Measurements from ENCODE around the gene POLD4. TPM values are rescaled to one million over a fixed set of nuclear protein-coding genes. Genes with fewer than 3 reads are reported as not detected.

Gene POLD4
- total RNA-seq, 2 experiments from 2014 or later: 62.0 to 67.4 TPM

- peak overlapping the region; percentile 70 for H3K4me3 Mint-ChIP-seq
Measured at GRCh38 chr11:67303835-67304411, 49.4 kb downstream of the POLD4 start.

GRCh38 chr11:67303132-67303834 is 50.1 kb downstream of the POLD4 start, which contains the start of gene SSH3:
Gene SSH3, plus strand, starts transcription at chr11:67303530. Its CDS starts 96 bp downstream, at chr11:67303626.
- H3K27me3 Mint-ChIP-seq: no peaks in the 10 kb centered on the region
- H3K36me3 Mint-ChIP-seq: peaks cover 17% of the 10 kb centered on the region
- H3K4me1 Mint-ChIP-seq (ENCODE audit: low read depth): peaks cover 13% of the 10 kb centered on the region
- H3K9me3 Mint-ChIP-seq: no peaks in the 10 kb centered on the region
- ChIA-PET POLR2A (interaction anchor here (0.5 to 2.2 kb wide), 8 partner anchors 10 to 169 kb away, joined by 3 to 13 read pairs (median 6); partner anchors contain the start of gene ANKRD13D), CTCF (interaction anchor here (1.0 to 3.1 kb wide), 6 partner anchors 14 to 79 kb away, joined by 3 to 15 read pairs (median 4); partner anchors contain the start of gene ANKRD13D)
- H3K27ac Mint-ChIP-seq: no peak within 1 kb of the TSS
- intact Hi-C loops (cut with micrococcal nuclease): no loop called here
- peak; percentile 62 for DNase-seq
- H3K4me3 Mint-ChIP-seq: peak within 1 kb of the TSS; percentile 70

More at GRCh38 chr11:67303835-67304411, 49.4 kb downstream of the POLD4 start:
- H3K9me3 Mint-ChIP-seq: no peaks in the 10 kb centered on the region
- H3K27me3 Mint-ChIP-seq: no peaks in the 10 kb centered on the region
- peak; percentile 53 for DNase-seq
- intact Hi-C loops (cut with micrococcal nuclease): no loop called here
- peaks cover 8% of the 10 kb centered on the region for H3K4me1 Mint-ChIP-seq (ENCODE audit: low read depth)
- peaks cover 12% of the 10 kb centered on the region for H3K36me3 Mint-ChIP-seq
- POLR2A ChIA-PET: interaction anchor here (1.6 to 2.2 kb wide), 3 partner anchors 14 to 35 kb away, joined by 5 to 8 read pairs (median 6); partner anchors contain the start of gene ANKRD13D
- CTCF ChIA-PET: interaction anchor here (1.1 to 3.1 kb wide), 5 partner anchors 12 to 78 kb away, joined by 3 to 15 read pairs (median 5); no protein-coding TSS in a partner anchor
- no peak overlapping the region for H3K27ac Mint-ChIP-seq

- POLR2A ChIA-PET: interaction anchor here (0.5 to 2.2 kb wide), 8 partner anchors 9 to 169 kb away, joined by 3 to 13 read pairs (median 6); partner anchors contain the start of gene ANKRD13D
- no peaks in the 10 kb centered on the region for H3K27me3 Mint-ChIP-seq
- peaks cover 14% of the 10 kb centered on the region for H3K4me1 Mint-ChIP-seq (ENCODE audit: low read depth)
- DNase-seq: no peak
- intact Hi-C loops (cut with micrococcal nuclease): no loop called here
- H3K4me3 Mint-ChIP-seq: peak overlapping the region; percentile 39
- no peak overlapping the region for H3K27ac Mint-ChIP-seq
- H3K9me3 Mint-ChIP-seq: no peaks in the 10 kb centered on the region
- peaks cover 22% of the 10 kb centered on the region for H3K36me3 Mint-ChIP-seq
- CTCF ChIA-PET: interaction anchor here (1.0 to 3.1 kb wide), 5 partner anchors 14 to 40 kb away, joined by 3 to 15 read pairs (median 4); partner anchors contain the start of gene ANKRD13D
Measured at GRCh38 chr11:67302571-67303131, 50.7 kb downstream of the POLD4 start.

GRCh38 chr11:67301951-67302516 is 51.3 kb downstream of the POLD4 start:
- intact Hi-C loops (cut with micrococcal nuclease): no loop called here
- Mint-ChIP-seq H3K4me1 (ENCODE audit: low read depth) (peaks cover 14% of the 10 kb centered on the region), H3K27me3 (no peaks in the 10 kb centered on the region), H3K4me3 (peak overlapping the region; percentile 39), H3K9me3 (peaks cover under 1% of the 10 kb centered on the region), H3K36me3 (peaks cover 24% of the 10 kb centered on the region), H3K27ac (no peak overlapping the region)
- DNase-seq: peak; percentile 9
- POLR2A ChIA-PET: interaction anchor here (1.0 to 2.2 kb wide), 5 partner anchors 8 to 48 kb away, joined by 3 to 13 read pairs (median 6); partner anchors contain the start of gene ANKRD13D
- CTCF ChIA-PET: interaction anchor here (1.3 to 3.1 kb wide), 2 partner anchors 30 to 39 kb away, joined by 3 to 15 read pairs; no protein-coding TSS in a partner anchor

GRCh38 chr11:67301313-67301921 is 51.9 kb downstream of the POLD4 start:
- Mint-ChIP-seq H3K9me3 (peaks cover 5% of the 10 kb centered on the region), H3K27me3 (no peaks in the 10 kb centered on the region), H3K4me3 (no peak overlapping the region), H3K36me3 (peaks cover 30% of the 10 kb centered on the region), H3K4me1 (ENCODE audit: low read depth) (peaks cover 14% of the 10 kb centered on the region), H3K27ac (no peak overlapping the region)
- ChIA-PET CTCF (interaction anchor here (1.3 kb wide), 1 partner anchor 16 kb away, joined by 4 read pairs; no protein-coding TSS in a partner anchor), POLR2A (interaction anchor here (0.9 to 2.2 kb wide), 3 partner anchors 13 to 23 kb away, joined by 3 to 13 read pairs (median 8); partner anchors contain the start of gene ANKRD13D)
- DNase-seq: no peak
- intact Hi-C loops (cut with micrococcal nuclease): no loop called here

Other genes with a start within 250 kb of the POLD4 start
- 10 to 100 TPM; 65.1 to 69.6 TPM for gene KDM2A, start 234.3 kb downstream of the POLD4 start, total RNA-seq
- gene GRK2, start 87.1 kb downstream of the POLD4 start, total RNA-seq: 100 to 1,000 TPM; 273 to 279 TPM
- 10 to 100 TPM; 85.9 to 89.4 TPM for gene ANKRD13D, start 64.2 kb downstream of the POLD4 start, total RNA-seq
- gene SSH3, start 50.0 kb downstream of the POLD4 start, total RNA-seq: 10 to 100 TPM; 14.9 to 19.4 TPM
- gene CLCF1, start 20.1 kb upstream of the POLD4 start, total RNA-seq: under 1 TPM; 0.39 to 0.45 TPM
- 10 to 100 TPM; 31.0 to 39.1 TPM for gene RAD9A, start 38.4 kb upstream of the POLD4 start, total RNA-seq
- gene PPP1CA, start 48.3 kb upstream of the POLD4 start, total RNA-seq: 100 to 1,000 TPM; 261 to 267 TPM
- 100 to 1,000 TPM; 123 to 126 TPM for gene TBC1D10C, start 50.5 kb upstream of the POLD4 start, total RNA-seq
- gene CARNS1, start 62.1 kb upstream of the POLD4 start, total RNA-seq: 1 to 10 TPM; 2.3 to 3.3 TPM
- 10 to 100 TPM; 57.4 to 57.5 TPM for gene RPS6KB2, start 74.9 kb upstream of the POLD4 start, total RNA-seq
- 10 to 100 TPM; 93.5 to 97.4 TPM for gene PTPRCAP, start 84.1 kb upstream of the POLD4 start, total RNA-seq
- gene CORO1B, start 89.9 kb upstream of the POLD4 start, total RNA-seq: 100 to 1,000 TPM; 345 to 358 TPM
- gene GPR152, start 99.2 kb upstream of the POLD4 start, total RNA-seq: not detected
- gene CABP4, start 101.8 kb upstream of the POLD4 start, total RNA-seq: 1 to 10 TPM; 1.0 to 1.2 TPM
- 10 to 100 TPM; 68.2 to 75.2 TPM for gene TMEM134, start 115.7 kb upstream of the POLD4 start, total RNA-seq
- 100 to 1,000 TPM; 160 to 169 TPM for gene AIP, start 129.5 kb upstream of the POLD4 start, total RNA-seq
- gene PITPNM1, start 151.8 kb upstream of the POLD4 start, total RNA-seq: 100 to 1,000 TPM; 139 to 143 TPM
- 10 to 100 TPM; 82.7 to 84.7 TPM for gene CDK2AP2, start 154.6 kb upstream of the POLD4 start, total RNA-seq
- not detected for gene CABP2, start 169.9 kb upstream of the POLD4 start, total RNA-seq
- gene GSTP1, start 230.3 kb upstream of the POLD4 start, total RNA-seq: 100 to 1,000 TPM; 361 to 362 TPM

All from activated CD4-positive, alpha-beta memory T cell treated with anti-CD3 and anti-CD28 coated beads for 36 hours (primary cell).